Neuronal stem cell (in vitro differentiated cells): Measurements from ENCODE around the gene GOLGA8O.
"Not testable (repeated sequence)": the region's sequence is repeated elsewhere in the genome, so short reads cannot be mapped to it uniquely, and the experiment has no call there.

Source experiments
- DNase-seq: peaks from one replicate; pipeline ENCODE4 v3.0.0-alpha.2; 2013; ENCODE audit warnings: low spot score
- H2AFZ ChIP-seq: one replicate; pipeline ENCODE4 v1.6.1; 2013; ENCODE audit warnings: mild to moderate bottlenecking, low read length, inconsistent platforms
- H2AK5ac ChIP-seq: 2 replicates; pipeline ENCODE4 v1.6.1; 2013; ENCODE audit warnings: low read depth, mild to moderate bottlenecking, inconsistent platforms, low read length, moderate library complexity, mixed read lengths
- H2BK120ac ChIP-seq: 2 replicates; pipeline ENCODE4 v1.6.1; 2013; ENCODE audit warnings: low read depth, mild to moderate bottlenecking, inconsistent platforms, low read length, moderate library complexity, mixed read lengths
- H2BK12ac ChIP-seq: one replicate; pipeline ENCODE4 v1.6.1; 2013; ENCODE audit warnings: low read length, inconsistent platforms
- H2BK15ac ChIP-seq: 2 replicates; pipeline ENCODE4 v1.6.1; 2013; ENCODE audit warnings: mild to moderate bottlenecking, low read length, inconsistent platforms, mixed read lengths
- H2BK5ac ChIP-seq: one replicate; pipeline ENCODE4 v1.6.1; 2013; ENCODE audit warnings: inconsistent platforms, mild to moderate bottlenecking, low read length, moderate library complexity
- H3K14ac ChIP-seq: one replicate; pipeline ENCODE4 v1.6.1; 2013; ENCODE audit warnings: low read length, inconsistent platforms
- H3K18ac ChIP-seq: 2 replicates; pipeline ENCODE4 v1.6.1; 2013; ENCODE audit warnings: low read length, inconsistent platforms
- H3K23ac ChIP-seq: 2 replicates; pipeline ENCODE4 v1.6.1; 2013; ENCODE audit warnings: low read depth, mild to moderate bottlenecking, mixed read lengths, low read length, inconsistent platforms; ENCODE audit not compliant: poor library complexity
- H3K27ac ChIP-seq: replicated peaks from 3 replicates; pipeline ENCODE4 v1.5.1; 2013; ENCODE audit warnings: low read length, inconsistent platforms
- H3K27me3 ChIP-seq, 3 experiments: 2 replicates each; pipeline ENCODE4 v1.6.1; 2013; ENCODE audit warnings: low read length in 3 of 3, mild to moderate bottlenecking in 2 of 3, inconsistent platforms in 1 of 3, low read depth in 1 of 3, mixed read lengths in 1 of 3, moderate library complexity in 1 of 3; ENCODE audit not compliant: control insufficient read depth in 3 of 3, insufficient read depth in 3 of 3
- H3K36me3 ChIP-seq, 2 donors: replicated peaks in 1 of 2; 2 replicates each; pipeline ENCODE4 v1.6.1; 2013; ENCODE audit warnings: low read length in 2 of 2; ENCODE audit not compliant: control insufficient read depth in 2 of 2, insufficient read depth in 2 of 2
- H3K4ac ChIP-seq: 2 replicates; pipeline ENCODE4 v1.6.1; 2013; ENCODE audit warnings: inconsistent platforms, mild to moderate bottlenecking, low read length, moderate library complexity
- H3K4me1 ChIP-seq, 2 donors: 1 replicate in 1 of 2; 2 replicates in 1 of 2; pipeline ENCODE4 v1.6.1; 2013; ENCODE audit warnings: low read length in 2 of 2, low read depth in 1 of 2; ENCODE audit not compliant: control insufficient read depth in 2 of 2, insufficient read depth in 1 of 2
- H3K4me2 ChIP-seq: one replicate; pipeline ENCODE4 v1.6.1; 2013; ENCODE audit warnings: mild to moderate bottlenecking, low read length, inconsistent platforms; ENCODE audit not compliant: insufficient read depth, poor library complexity, severe bottlenecking
- H3K4me3 ChIP-seq, 2 donors: 2 replicates each; pipeline ENCODE4 v1.5.1; 2013; ENCODE audit warnings: low read length in 2 of 2, mild to moderate bottlenecking in 2 of 2, inconsistent platforms in 1 of 2, moderate library complexity in 1 of 2
- H3K79me1 ChIP-seq: one replicate; pipeline ENCODE4 v1.6.1; 2013; ENCODE audit warnings: low read depth, mild to moderate bottlenecking, inconsistent platforms, low read length, moderate library complexity
- H3K9ac ChIP-seq: one replicate; pipeline ENCODE4 v1.6.1; 2013; ENCODE audit warnings: mild to moderate bottlenecking, low read depth, low read length, inconsistent platforms; ENCODE audit not compliant: poor library complexity
- H3K9me3 ChIP-seq, 2 donors: replicated peaks in 1 of 2; 2 replicates each; pipeline versions ENCODE3 to v1.6.1; 2013; ENCODE audit warnings: low read length in 2 of 2, mild to moderate bottlenecking in 2 of 2, inconsistent platforms in 1 of 2, low read depth in 1 of 2, mixed read lengths in 1 of 2, moderate library complexity in 1 of 2; ENCODE audit not compliant: control insufficient read depth in 2 of 2, insufficient read depth in 1 of 2
- H4K8ac ChIP-seq: one replicate; pipeline ENCODE4 v1.6.1; 2013; ENCODE audit warnings: low read depth, mild to moderate bottlenecking, inconsistent platforms, low read length, moderate library complexity
- H4K91ac ChIP-seq: one replicate; pipeline ENCODE4 v1.6.1; 2013; ENCODE audit warnings: low read length, low read depth, mild to moderate bottlenecking, inconsistent platforms; ENCODE audit not compliant: poor library complexity
- WGBS, 2 donors: extraction: QIAGEN DNeasy Blood & Tissue Kit; methylation state at CpG; one replicate each; pipeline ENCODE4 v1.1.7; 2013; ENCODE audit warnings: missing lambda C conversion rate in 2 of 2, mixed read lengths in 1 of 2; ENCODE audit not compliant: insufficient read length in 2 of 2, insufficient replicate concordance in 1 of 2; ENCODE audit errors: extremely low coverage in 2 of 2; 5-methylcytosine and 5-hydroxymethylcytosine counted together

The GOLGA8O gene

DNA sequence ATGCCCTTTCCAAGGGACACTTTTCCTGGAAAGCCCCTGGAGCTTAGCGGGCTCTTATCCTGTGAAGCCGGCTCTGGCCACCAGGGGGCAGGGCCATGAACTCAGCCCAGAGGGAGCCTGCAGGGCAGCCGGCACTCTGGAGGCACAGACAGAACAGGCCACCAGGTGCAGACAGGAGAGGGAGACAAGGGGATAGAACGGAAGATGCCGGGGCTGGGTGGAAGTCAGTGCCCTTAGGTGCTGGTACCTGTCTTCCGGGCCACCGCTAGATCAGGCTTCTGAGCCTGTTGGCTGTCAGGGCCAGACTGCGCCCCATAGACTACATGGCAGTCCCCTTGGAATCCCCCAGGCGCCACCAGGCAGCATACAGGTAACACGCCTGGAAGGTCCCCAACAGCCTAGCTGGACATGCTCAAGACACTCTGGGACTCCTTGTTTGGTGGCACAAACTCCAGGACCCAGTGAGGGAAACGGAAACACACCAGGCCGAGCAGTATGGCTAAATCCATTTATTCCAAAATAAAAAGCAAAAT lies 14.9 kb downstream of the GOLGA8O start:
- not testable (repeated sequence) for H2BK120ac ChIP-seq, H3K27me3 ChIP-seq, DNase-seq, H3K4me2 ChIP-seq, H2BK15ac ChIP-seq, H3K14ac ChIP-seq, H3K27ac ChIP-seq, H3K23ac ChIP-seq, H3K9ac ChIP-seq, H3K4ac ChIP-seq, H2BK12ac ChIP-seq, H3K4me3 ChIP-seq, H3K18ac ChIP-seq, H2AK5ac ChIP-seq, H3K36me3 ChIP-seq, H3K79me1 ChIP-seq, H3K4me1 ChIP-seq, H4K8ac ChIP-seq, H2BK5ac ChIP-seq, H4K91ac ChIP-seq, H3K9me3 ChIP-seq, H2AFZ ChIP-seq
- no CpG with 5 or more reads among the region's 12 CpGs for WGBS, 2 donors

DNA sequence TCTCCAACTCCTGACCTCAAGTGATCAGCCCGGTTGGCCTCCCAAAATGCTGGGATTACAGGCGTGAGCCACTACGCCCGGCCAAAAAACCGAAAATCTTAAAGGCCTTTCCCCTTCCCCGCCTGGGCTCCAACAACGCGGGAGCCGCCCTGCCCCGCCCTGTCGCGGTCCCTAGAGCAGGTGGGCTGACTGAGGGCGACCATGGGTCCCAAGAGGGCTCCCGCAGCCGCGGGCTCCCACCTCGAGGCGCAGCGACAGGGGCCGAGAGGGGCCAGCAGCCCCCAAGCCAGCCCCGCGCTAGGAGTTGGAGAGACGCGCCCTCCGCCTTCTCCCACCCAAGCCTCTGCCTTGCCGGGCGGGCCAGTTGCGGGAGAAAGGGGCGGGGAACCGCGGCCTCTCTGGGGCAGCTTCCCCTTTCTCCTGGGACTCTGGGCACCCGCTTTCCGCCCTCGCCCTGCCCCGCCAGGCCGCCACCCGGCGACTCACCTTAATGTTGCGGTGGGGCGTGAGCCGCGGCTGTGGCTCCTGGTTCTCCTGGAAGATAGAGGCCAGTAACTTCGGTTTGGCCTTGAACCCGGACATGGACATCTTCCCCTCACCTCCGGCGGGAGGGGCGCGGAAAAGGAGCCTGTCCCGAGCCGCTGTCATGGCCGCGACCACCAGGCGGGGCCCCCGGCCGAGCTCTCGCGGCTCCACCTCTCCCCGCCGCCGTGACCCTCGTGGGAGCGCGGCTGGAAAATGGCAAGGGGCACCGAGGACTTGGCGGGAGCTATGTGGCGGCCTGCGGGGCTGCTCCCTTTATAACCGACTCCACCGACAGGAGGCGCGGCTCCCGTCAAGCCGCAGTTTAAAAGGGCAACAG lies 21.1 kb downstream of the GOLGA8O start:
- H3K18ac ChIP-seq, H2BK15ac ChIP-seq, H3K79me1 ChIP-seq, DNase-seq, H3K4me3 ChIP-seq, H2BK12ac ChIP-seq, H4K91ac ChIP-seq, H3K36me3 ChIP-seq, H3K23ac ChIP-seq, H3K27me3 ChIP-seq, H3K4me2 ChIP-seq, H3K4ac ChIP-seq, H2BK5ac ChIP-seq, H3K4me1 ChIP-seq, H3K27ac ChIP-seq, H3K9ac ChIP-seq, H2AK5ac ChIP-seq, H4K8ac ChIP-seq, H3K9me3 ChIP-seq, H2AFZ ChIP-seq, H2BK120ac ChIP-seq, H3K14ac ChIP-seq: not testable (repeated sequence)
- no CpG with 5 or more reads among the region's 73 CpGs for WGBS, 2 donors

DNA sequence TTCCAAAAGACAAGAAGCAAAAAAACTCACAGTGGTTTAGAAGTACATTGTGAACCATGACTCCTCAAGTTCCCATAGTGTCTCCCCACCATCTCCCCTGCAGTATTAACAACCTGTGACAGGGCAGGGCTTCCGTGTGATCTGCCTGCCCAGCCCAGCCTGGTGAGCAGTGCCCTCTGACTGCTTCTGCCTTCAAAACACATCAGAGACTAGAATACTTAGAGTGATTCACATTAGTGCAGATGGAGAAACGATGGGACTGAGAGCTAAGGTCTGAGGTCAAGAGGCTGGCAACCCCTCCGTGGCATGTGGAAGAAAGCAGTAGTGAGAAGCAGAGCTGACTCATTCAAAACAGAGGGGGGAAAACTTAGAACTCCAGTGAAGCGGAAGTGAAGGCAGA lies 27.8 kb downstream of the GOLGA8O start:
- H3K23ac ChIP-seq, H2BK12ac ChIP-seq, H3K4ac ChIP-seq, H3K79me1 ChIP-seq, H3K4me2 ChIP-seq, H3K4me1 ChIP-seq, H2AK5ac ChIP-seq, H2BK5ac ChIP-seq, H3K27ac ChIP-seq, H3K9me3 ChIP-seq, H3K4me3 ChIP-seq, H3K27me3 ChIP-seq, DNase-seq, H4K8ac ChIP-seq, H3K36me3 ChIP-seq, H4K91ac ChIP-seq, H3K9ac ChIP-seq, H3K14ac ChIP-seq, H2AFZ ChIP-seq, H2BK120ac ChIP-seq, H3K18ac ChIP-seq, H2BK15ac ChIP-seq: not testable (repeated sequence)
- WGBS, 2 donors = no CpG with 5 or more reads among the region's 4 CpGs

DNA sequence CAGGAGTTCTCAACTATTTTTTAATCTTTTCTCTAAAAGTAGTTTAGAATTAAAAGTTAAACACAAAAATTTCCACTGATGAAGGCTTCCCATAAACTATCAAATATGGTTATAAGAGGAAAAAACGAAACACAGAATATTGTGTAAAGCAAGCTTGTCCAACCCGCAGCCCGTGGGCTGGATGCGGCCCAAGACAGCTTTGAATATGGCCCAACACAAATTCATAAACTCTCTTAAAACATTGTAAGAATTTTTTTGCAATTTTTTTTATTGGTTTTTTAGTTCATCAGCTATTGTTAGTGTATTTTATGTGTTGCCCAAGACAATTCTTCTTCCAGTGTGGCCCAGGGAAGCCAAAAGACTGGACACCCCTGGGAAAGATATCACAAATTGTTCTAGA lies 28.9 kb downstream of the GOLGA8O start:
- not testable (repeated sequence) for H2AFZ ChIP-seq, H3K14ac ChIP-seq, H3K4me2 ChIP-seq, H3K79me1 ChIP-seq, H3K27ac ChIP-seq, H3K27me3 ChIP-seq, H2BK15ac ChIP-seq, H3K4ac ChIP-seq, H4K91ac ChIP-seq, H2BK12ac ChIP-seq, H3K36me3 ChIP-seq, H2AK5ac ChIP-seq, H3K4me3 ChIP-seq, H2BK5ac ChIP-seq, H3K9ac ChIP-seq, DNase-seq, H3K9me3 ChIP-seq, H3K18ac ChIP-seq, H3K23ac ChIP-seq, H2BK120ac ChIP-seq, H3K4me1 ChIP-seq, H4K8ac ChIP-seq
- WGBS, 2 donors = no CpG with 5 or more reads among the region's 4 CpGs
